ENCODE results near the gene PCDHB8. TPM values are rescaled to one million over a fixed set of nuclear protein-coding genes. Genes with fewer than 3 reads are reported as not detected.
"Not testable (repeated sequence)": the region's sequence is repeated elsewhere in the genome, so short reads cannot be mapped to it uniquely, and the experiment has no call there.

PCDHB8 gene
- total RNA-seq = 2.3 to 2.4 TPM (median 2.4 TPM) in 3 replicates

- H3K4me1 Mint-ChIP-seq; H3K4me3 Mint-ChIP-seq; DNase-seq (ENCODE audit: low spot score in 2 of 2, unreplicated experiment in 2 of 2); H3K27me3 Mint-ChIP-seq (ENCODE audit: low read depth); H3K27ac Mint-ChIP-seq: not testable (repeated sequence)
- Mint-ChIP-seq H3K9me3 (peaks cover 31% of the 10 kb centered on the region), H3K36me3 (peaks cover 20% of the 10 kb centered on the region)
Observed at GRCh38 chr5:141177577-141178191, at the start of gene PCDHB8. Gene PCDHB8 (plus strand): TSS chr5:141177790. CDS start chr5:141178035, 245 bp downstream.

GRCh38 chr5:141135030-141135717, 42.4 kb upstream of the PCDHB8 start, which contains the start of gene PCDHB5:
Gene PCDHB5 (plus strand): TSS chr5:141135206. CDS start chr5:141135435, 229 bp downstream.
- TF ChIP-seq CTCF (IDR thresholded peaks at IDR 0.05; ENCODE audit: unreplicated experiment) = no peak
- DNase-seq (ENCODE audit: low spot score in 2 of 2, unreplicated experiment in 2 of 2) = no peak
- Mint-ChIP-seq H3K36me3 (peaks cover 72% of the 10 kb centered on the region), H3K4me3 (peak within 1 kb of the TSS; percentile 58), H3K9me3 (peaks cover 80% of the 10 kb centered on the region), H3K27me3 (ENCODE audit: low read depth) (no peaks in the 10 kb centered on the region), H3K4me1 (no peaks in the 10 kb centered on the region), H3K27ac (peak within 1 kb of the TSS; percentile 24)

GRCh38 chr5:141135718-141136266, 41.8 kb upstream of the PCDHB8 start:
- H3K27ac Mint-ChIP-seq = peak overlapping the region; percentile 24
- DNase-seq (ENCODE audit: low spot score in 2 of 2, unreplicated experiment in 2 of 2) = no peak
- TF ChIP-seq CTCF (IDR thresholded peaks at IDR 0.05; ENCODE audit: unreplicated experiment) = no peak
- H3K4me1 Mint-ChIP-seq = no peaks in the 10 kb centered on the region
- peaks cover 68% of the 10 kb centered on the region for H3K36me3 Mint-ChIP-seq
- H3K9me3 Mint-ChIP-seq = peaks cover 74% of the 10 kb centered on the region
- no peaks in the 10 kb centered on the region for H3K27me3 Mint-ChIP-seq (ENCODE audit: low read depth)
- H3K4me3 Mint-ChIP-seq = peak overlapping the region; percentile 58

- H3K4me1 Mint-ChIP-seq; H3K27ac Mint-ChIP-seq; DNase-seq (ENCODE audit: low spot score in 2 of 2, unreplicated experiment in 2 of 2); H3K27me3 Mint-ChIP-seq (ENCODE audit: low read depth); H3K4me3 Mint-ChIP-seq: not testable (repeated sequence)
- peaks cover 60% of the 10 kb centered on the region for H3K36me3 Mint-ChIP-seq
- peaks cover 69% of the 10 kb centered on the region for H3K9me3 Mint-ChIP-seq
Observed at GRCh38 chr5:141137346-141137745, 40.2 kb upstream of the PCDHB8 start.

DNA sequence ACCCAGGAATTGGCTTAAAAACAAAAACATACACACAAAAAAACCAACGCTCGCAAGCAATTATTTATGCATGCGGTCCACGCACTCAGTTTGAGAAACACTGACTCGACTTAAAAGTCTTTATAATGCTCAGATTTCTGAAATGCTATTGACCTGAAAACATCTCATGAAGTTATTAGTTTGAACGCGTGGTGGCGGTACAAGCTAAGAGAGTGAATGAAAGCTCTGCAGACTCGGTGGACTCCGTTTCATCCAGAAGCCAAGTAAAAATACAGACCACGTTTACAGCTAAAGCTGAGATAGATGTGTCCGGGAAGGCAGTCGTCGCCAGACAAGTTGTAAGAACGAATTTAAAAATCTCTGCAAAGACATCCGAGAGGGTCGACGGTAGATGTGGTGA, 27.8 kb upstream of the PCDHB8 start, which contains the start of gene PCDHB6:
Gene PCDHB6 (plus strand): TSS at position 246 of the 400 bp plus-strand sequence. CDS start 201 bp downstream, outside the sequence.
- H3K4me1 Mint-ChIP-seq = no peaks in the 10 kb centered on the region
- peaks cover 59% of the 10 kb centered on the region for H3K9me3 Mint-ChIP-seq
- DNase-seq (ENCODE audit: low spot score in 2 of 2, unreplicated experiment in 2 of 2) = no peak

More for the DNA sequence above, 27.8 kb upstream of the PCDHB8 start, which contains the start of gene PCDHB6:
- Mint-ChIP-seq H3K27me3 (ENCODE audit: low read depth) (peaks cover 2% of the 10 kb centered on the region), H3K36me3 (peaks cover 43% of the 10 kb centered on the region), H3K27ac (no peak within 1 kb of the TSS), H3K4me3 (no peak within 1 kb of the TSS)
- TF ChIP-seq CTCF (IDR thresholded peaks at IDR 0.05; ENCODE audit: unreplicated experiment) = no peak

All from mesothelial cell of epicardium (in vitro differentiated cells).